ENCODE results near the gene DCDC1.

The DCDC1 gene

GRCh38 chr11:31102316-31102715, 267.2 kb downstream of the DCDC1 start:
- no peak for DNase-seq

- no peak for DNase-seq
These were observed 273.2 kb downstream of the DCDC1 start for GRCh38 chr11:31096191-31096805.

- DNase-seq = no peak
These were observed 276.9 kb downstream of the DCDC1 start for GRCh38 chr11:31092638-31093037.

- DNase-seq = no peak
These were observed 280.4 kb downstream of the DCDC1 start for GRCh38 chr11:31089117-31089516.

GRCh38 chr11:31069447-31070205, 299.9 kb downstream of the DCDC1 start:
- DNase-seq = no peak

- DNase-seq = no peak
These were observed 308.7 kb downstream of the DCDC1 start for GRCh38 chr11:31060880-31061279.

GRCh38 chr11:31059529-31059928, 310.0 kb downstream of the DCDC1 start:
- no peak for DNase-seq

GRCh38 chr11:31050061-31050765, 319.3 kb downstream of the DCDC1 start:
- no peak for DNase-seq

- DNase-seq = no peak
These were observed 324.2 kb downstream of the DCDC1 start for GRCh38 chr11:31045335-31045734.

GRCh38 chr11:31030138-31030792, 339.3 kb downstream of the DCDC1 start:
- no peak for DNase-seq

GRCh38 chr11:31026315-31026714, 343.2 kb downstream of the DCDC1 start:
- DNase-seq = no peak

GRCh38 chr11:31022080-31022479, 347.5 kb downstream of the DCDC1 start:
- DNase-seq = no peak

GRCh38 chr11:31019786-31020185, 349.8 kb downstream of the DCDC1 start:
- no peak for DNase-seq

- no peak for DNase-seq
These were observed 364.3 kb downstream of the DCDC1 start for GRCh38 chr11:31005202-31005601.

GRCh38 chr11:31001427-31001826, 368.1 kb downstream of the DCDC1 start:
- DNase-seq = no peak

GRCh38 chr11:31000381-31000780, 369.2 kb downstream of the DCDC1 start:
- no peak for DNase-seq

GRCh38 chr11:30992513-30992849, 377.1 kb downstream of the DCDC1 start:
- no peak for DNase-seq

GRCh38 chr11:30991802-30992512, 377.6 kb downstream of the DCDC1 start:
- DNase-seq = no peak

- DNase-seq = no peak
These were observed 378.2 kb downstream of the DCDC1 start for GRCh38 chr11:30991376-30991775.

- no peak for DNase-seq
These were observed 378.8 kb downstream of the DCDC1 start for GRCh38 chr11:30990625-30991296.

- DNase-seq = no peak
These were observed 381.7 kb downstream of the DCDC1 start for GRCh38 chr11:30987819-30988218.

GRCh38 chr11:30985536-30985935, 384.0 kb downstream of the DCDC1 start:
- DNase-seq = no peak
